GM21576 (cell line): ENCODE results near the gene SLC43A3.

Source experiments
- ATAC-seq: cut with Tn5 transposase; IDR thresholded peaks from one replicate; pipeline ENCODE4 v1.9.1; 2021; ENCODE audit warnings: mild to moderate bottlenecking, moderate library complexity; ENCODE audit not compliant: unreplicated experiment

Gene SLC43A3

GRCh38 chr11:57430952-57431351 lies 4.0 kb upstream of the SLC43A3 start:
- no peak for ATAC-seq

GRCh38 chr11:57429946-57430345 lies 3.0 kb upstream of the SLC43A3 start:
- ATAC-seq: no peak

GRCh38 chr11:57428643-57429042 lies 1.7 kb upstream of the SLC43A3 start:
- ATAC-seq: no peak

DNA sequence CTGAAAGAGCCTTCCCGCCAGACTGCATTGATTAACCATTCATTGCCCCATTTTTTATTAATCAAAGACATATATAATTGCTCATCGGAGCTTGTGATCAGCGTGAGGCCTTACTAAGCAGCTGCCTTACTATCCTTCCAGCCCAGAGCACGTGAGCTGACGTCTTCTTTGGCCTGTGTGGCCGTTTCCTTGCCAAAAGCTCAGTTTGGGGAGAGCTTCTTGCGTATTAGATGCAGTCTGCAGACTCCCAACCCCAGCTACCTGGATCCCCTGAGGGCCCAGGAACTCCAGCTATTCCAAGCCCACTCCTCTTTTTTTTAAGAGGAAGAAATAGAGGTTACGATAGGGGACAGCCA lies 784 bp upstream of the SLC43A3 start:
- no peak for ATAC-seq

- ATAC-seq: no peak
These were observed 437 bp downstream of the SLC43A3 start for GRCh38 chr11:57426439-57426928.

DNA sequence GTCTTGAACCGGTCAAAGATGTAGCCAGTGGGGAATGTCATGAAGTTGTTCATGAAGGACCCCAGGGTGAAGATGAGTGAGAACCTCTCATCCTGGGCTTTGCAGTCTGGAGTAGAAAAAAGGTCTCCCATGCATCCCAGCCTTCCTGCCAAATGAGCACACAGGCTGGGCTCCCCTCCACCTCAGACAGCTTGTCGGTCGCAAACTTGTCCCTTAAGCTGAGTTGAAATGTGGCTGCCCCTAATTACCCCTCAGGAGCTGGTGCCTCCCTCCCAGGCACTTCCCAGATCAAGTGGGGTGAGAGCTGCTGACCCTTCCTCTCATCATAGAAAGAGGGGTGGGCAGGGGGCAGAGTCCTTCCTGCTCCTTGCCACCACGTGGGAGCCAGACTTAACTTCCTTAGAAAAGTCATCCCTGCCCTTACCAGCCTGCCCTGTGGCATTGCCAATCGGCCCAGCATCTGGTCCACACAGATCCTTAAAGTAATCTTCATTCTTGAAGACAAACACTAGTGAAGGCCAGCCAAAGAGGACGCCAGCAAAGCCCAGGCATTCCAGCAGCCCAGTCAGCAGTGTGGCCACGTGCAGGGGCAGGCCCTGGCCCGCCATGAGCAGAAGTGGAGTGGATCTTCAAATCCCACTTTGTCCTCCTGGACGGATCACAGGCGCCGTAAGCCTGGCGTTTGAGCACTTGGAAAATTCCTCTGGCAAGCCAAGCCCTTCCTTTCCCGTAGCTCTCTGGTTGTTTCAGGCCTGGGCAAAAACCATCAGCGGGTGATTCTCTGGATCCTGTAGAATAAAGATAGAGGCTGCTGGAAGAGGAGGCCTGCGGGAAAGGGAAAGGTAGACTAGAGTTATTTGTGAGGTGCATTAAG lies 1.1 kb downstream of the SLC43A3 start:
- no peak for ATAC-seq

GRCh38 chr11:57424792-57425564 lies 1.9 kb downstream of the SLC43A3 start:
- ATAC-seq: peak; percentile 88

DNA sequence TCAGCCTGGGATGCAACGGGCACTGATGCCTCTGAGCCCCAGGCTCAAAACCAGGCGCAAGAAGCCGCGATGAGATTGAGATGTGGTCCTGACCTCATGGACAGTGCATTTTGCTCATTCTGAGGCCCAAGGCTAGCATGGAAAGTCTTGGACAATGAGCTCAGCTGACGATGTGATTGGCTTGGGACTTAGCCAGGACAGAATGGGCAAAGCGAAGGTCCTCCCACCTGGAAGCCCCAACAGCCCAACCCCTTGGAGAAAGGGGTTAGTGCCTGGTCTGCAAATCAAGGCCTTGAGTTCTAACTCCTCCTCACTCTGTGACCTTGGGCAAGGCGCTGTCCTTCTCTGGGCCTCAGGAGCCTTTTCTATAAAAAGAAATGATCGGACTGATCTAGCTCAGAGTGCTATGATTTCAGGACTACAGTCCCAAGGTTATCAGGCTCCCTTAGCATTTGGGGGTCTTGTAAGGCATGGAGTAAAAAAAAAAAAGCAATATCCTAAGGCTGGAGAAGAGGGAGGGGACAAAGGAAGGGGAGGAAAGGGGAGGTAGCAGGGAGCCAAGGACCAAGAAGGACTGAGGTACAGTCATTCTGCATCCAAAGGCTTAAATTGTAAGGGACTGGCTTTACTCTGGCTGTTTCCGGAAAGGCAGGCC lies 2.7 kb downstream of the SLC43A3 start:
- no peak for ATAC-seq

GRCh38 chr11:57422669-57423068 lies 4.3 kb downstream of the SLC43A3 start:
- no peak for ATAC-seq

DNA sequence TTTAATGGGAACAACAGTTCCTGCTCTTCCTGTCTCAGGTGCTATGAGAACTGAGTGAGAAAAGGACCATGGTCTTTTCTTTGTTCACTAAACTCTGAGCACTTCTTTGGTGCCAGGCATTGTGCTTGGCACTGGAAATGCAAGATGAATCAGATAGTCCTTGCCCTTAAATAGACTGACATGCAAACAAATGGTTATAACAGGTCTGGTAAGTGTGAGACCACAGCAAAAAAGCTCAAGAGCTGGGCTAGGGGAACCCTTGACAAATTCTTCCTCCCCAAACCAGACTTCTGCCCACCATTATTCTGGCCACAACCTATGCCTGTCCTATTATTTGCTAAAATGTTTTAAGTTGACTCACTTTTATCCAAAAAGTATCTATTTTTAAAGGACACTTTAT lies 5.1 kb downstream of the SLC43A3 start:
- no peak for ATAC-seq

- no peak for ATAC-seq
These were observed 5.9 kb downstream of the SLC43A3 start for GRCh38 chr11:57421066-57421465.

DNA sequence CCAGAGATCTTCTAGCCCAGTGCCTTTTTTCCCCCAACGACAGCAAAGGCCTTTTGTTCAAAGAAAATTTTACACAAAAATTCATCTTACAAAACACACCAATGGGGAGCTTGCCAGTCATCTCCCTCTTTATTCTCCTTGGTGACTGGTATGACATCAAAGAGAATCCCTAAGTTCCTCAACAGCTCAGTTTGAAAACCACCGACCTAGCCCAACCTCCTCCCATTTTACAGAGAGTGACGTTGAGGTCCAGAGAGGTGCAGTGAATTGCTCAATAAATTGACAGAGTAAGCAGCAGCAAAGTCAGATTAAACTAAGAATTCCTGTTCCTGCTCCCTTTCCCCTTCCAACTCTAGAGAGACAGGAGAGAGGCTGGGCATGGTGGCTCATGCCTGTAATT lies 7.8 kb downstream of the SLC43A3 start:
- ATAC-seq: no peak

DNA sequence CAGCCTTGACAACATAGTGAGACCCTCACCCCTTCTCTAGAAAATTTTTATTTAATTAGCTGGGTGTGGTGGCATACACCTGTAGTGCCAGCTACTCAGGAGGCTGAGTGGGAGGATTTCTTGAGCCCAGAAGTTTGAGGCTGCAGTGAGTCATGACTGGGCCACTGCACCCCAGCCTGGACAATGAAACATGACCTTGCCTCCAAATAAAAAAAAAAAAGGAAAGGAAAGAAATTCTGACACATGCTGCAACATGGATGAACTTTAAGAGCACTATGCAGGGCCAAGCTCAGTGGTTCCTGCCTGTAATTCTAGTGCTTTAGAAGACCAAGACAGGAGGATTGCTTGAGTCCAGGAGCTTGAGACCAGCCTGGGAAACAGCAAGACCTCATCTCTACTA lies 8.8 kb downstream of the SLC43A3 start:
- no peak for ATAC-seq

GRCh38 chr11:57417056-57417455 lies 9.9 kb downstream of the SLC43A3 start:
- ATAC-seq: no peak

DNA sequence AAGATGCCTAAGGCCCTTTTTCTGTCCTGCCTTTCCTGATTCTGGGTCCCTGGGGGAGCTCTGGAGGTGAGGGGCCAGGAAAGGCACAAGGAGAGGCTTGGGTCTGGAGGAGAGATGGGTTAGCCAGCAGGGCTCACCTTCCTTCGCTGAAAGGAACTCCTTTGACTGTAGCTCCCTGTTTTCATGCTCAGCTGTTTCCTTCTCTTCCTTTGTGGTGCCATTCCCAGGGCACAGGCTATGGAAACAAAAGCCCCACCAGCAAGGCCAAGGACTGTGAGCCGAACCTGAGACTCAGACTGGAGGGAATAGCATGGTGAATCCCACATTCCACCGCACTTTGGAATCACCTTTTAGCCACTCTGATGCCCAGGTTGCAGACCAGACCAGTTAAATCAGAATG lies 10.5 kb downstream of the SLC43A3 start:
- ATAC-seq: no peak

- no peak for ATAC-seq
These were observed 12.2 kb downstream of the SLC43A3 start for GRCh38 chr11:57414612-57415212.

DNA sequence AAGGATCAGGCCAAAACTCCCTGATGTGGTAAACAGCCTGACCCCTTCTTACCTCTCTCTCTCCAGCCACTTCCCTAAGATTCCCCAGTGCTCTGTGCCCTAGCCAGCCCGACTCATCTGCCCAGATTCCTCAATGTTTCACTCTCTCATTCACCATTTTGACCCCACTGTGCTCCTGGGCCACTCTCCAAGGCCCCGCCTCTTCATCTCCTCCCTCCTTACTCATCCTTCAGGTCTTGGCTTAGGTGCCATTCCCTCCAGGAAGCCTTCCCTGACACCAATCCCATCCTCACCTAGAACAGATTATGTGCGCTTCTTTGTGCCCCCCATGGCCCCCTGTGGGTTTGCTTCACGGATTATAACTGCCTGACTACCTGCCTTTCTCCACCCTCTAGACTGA lies 13.2 kb downstream of the SLC43A3 start:
- ATAC-seq: no peak

DNA sequence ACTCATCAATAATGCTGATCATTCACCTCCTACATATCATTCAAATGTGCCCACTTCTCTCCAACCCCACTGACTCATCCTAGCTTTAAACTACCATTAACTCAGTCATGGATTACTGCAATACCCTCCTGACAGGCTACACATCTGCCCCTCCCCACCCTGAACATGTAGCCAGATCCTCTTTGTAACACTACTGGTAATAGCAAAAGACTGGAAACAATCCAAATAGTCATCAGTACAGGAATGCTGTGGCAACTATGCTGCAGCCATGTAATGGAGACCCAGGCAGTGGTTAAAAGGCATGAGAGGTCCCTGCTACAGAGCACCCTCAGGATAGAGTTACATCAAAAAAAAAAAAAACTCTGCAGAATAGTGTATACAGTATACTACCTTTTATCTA lies 16.6 kb downstream of the SLC43A3 start:
- no peak for ATAC-seq

GRCh38 chr11:57409321-57410100 lies 17.4 kb downstream of the SLC43A3 start:
- no peak for ATAC-seq

GRCh38 chr11:57408771-57409170 lies 18.1 kb downstream of the SLC43A3 start:
- no peak for ATAC-seq
